ACHN (cell line): ENCODE results near the gene TMEM200C.
A peak's percentile ranks its signal among the peaks of the same experiment; 100 is the strongest.
"Not testable (repeated sequence)": the region's sequence is repeated elsewhere in the genome, so short reads cannot be mapped to it uniquely, and the experiment has no call there.

Experiments
- DNase-seq: peaks from one replicate; pipeline ENCODE4 v3.0.0-alpha.2; 2015
- in situ Hi-C: cut with HindIII; loops from 2 replicates; pipeline ENCODE4 v1.10.0; 2017; ENCODE audit warnings: low sequenced_read_pairs, low pct_ligation_motif_present, low pct_unique_long_range_greater_than_20kb

TMEM200C gene

GRCh38 chr18:5894611-5895298 lies 567 bp downstream of the TMEM200C start:
- no peak for DNase-seq
- in situ Hi-C loops: no loop called here

- no peak for DNase-seq
- in situ Hi-C loops: no loop called here
These were observed 1.2 kb downstream of the TMEM200C start for GRCh38 chr18:5893956-5894610.

GRCh38 chr18:5892823-5893431 lies 2.4 kb downstream of the TMEM200C start:
- DNase-seq: no peak
- in situ Hi-C loops: no loop called here

GRCh38 chr18:5891854-5892215 lies 3.5 kb downstream of the TMEM200C start:
- in situ Hi-C loops: no loop called here
- DNase-seq: no peak

- in situ Hi-C loops: no loop called here
- DNase-seq: no peak
These were observed 4.0 kb downstream of the TMEM200C start for GRCh38 chr18:5891184-5891853.

GRCh38 chr18:5890331-5891183 lies 4.8 kb downstream of the TMEM200C start:
- DNase-seq: peak; percentile 47
- in situ Hi-C loops: no loop called here

- in situ Hi-C loops: no loop called here
- no peak for DNase-seq
These were observed 10.0 kb downstream of the TMEM200C start for GRCh38 chr18:5885361-5885760.

- no peak for DNase-seq
- in situ Hi-C loops: no loop called here
These were observed 10.9 kb downstream of the TMEM200C start for GRCh38 chr18:5884375-5884774.

GRCh38 chr18:5879479-5879882 lies 15.8 kb downstream of the TMEM200C start:
- in situ Hi-C loops: no loop called here
- peak; percentile 36 for DNase-seq

- in situ Hi-C loops: no loop called here
- DNase-seq: no peak
These were observed 18.4 kb downstream of the TMEM200C start for GRCh38 chr18:5876891-5877290.

- in situ Hi-C loops: no loop called here
These were observed 21.0 kb downstream of the TMEM200C start for GRCh38 chr18:5874336-5874735.

GRCh38 chr18:5872886-5873285 lies 22.4 kb downstream of the TMEM200C start:
- in situ Hi-C loops: no loop called here
- no peak for DNase-seq

More at GRCh38 chr18:5874336-5874735, 21.0 kb downstream of the TMEM200C start:
- DNase-seq: no peak

- in situ Hi-C loops: no loop called here
- DNase-seq: no peak
These were observed 23.9 kb downstream of the TMEM200C start for GRCh38 chr18:5871426-5871825.

GRCh38 chr18:5868218-5868854 lies 27.0 kb downstream of the TMEM200C start:
- DNase-seq: peak; percentile 83
- in situ Hi-C loops: no loop called here

- DNase-seq: no peak
- in situ Hi-C loops: no loop called here
These were observed 29.8 kb downstream of the TMEM200C start for GRCh38 chr18:5865521-5865920.

GRCh38 chr18:5862127-5862526 lies 33.2 kb downstream of the TMEM200C start:
- DNase-seq, in situ Hi-C loops: not testable (repeated sequence)

GRCh38 chr18:5857180-5857579 lies 38.1 kb downstream of the TMEM200C start:
- in situ Hi-C loops: no loop called here
- DNase-seq: no peak

- DNase-seq: no peak
- in situ Hi-C loops: no loop called here
These were observed 42.1 kb downstream of the TMEM200C start for GRCh38 chr18:5853253-5853652.
